ENCODE results near the gene EPHB3. TPM values are rescaled to one million over a fixed set of nuclear protein-coding genes. Genes with fewer than 3 reads are reported as not detected.
"Not testable (repeated sequence)": the region's sequence is repeated elsewhere in the genome, so short reads cannot be mapped to it uniquely, and the experiment has no call there.

The EPHB3 gene
- polyA plus RNA-seq, 1 donor = 33.9 TPM

- DNase-seq (ENCODE audit: low read depth) = no peak
Observed at GRCh38 chr3:184598574-184598927, 37.0 kb downstream of the EPHB3 start.

GRCh38 chr3:184599143-184599542, 37.6 kb downstream of the EPHB3 start:
- DNase-seq (ENCODE audit: low read depth) = no peak

- no peak for DNase-seq (ENCODE audit: low read depth)
Observed at GRCh38 chr3:184600685-184601377, 39.2 kb downstream of the EPHB3 start.

- no peak for DNase-seq (ENCODE audit: low read depth)
Observed at GRCh38 chr3:184601576-184602371, 40.2 kb downstream of the EPHB3 start.

- no peak for DNase-seq (ENCODE audit: low read depth)
Observed at GRCh38 chr3:184602372-184603150, 41.0 kb downstream of the EPHB3 start.

GRCh38 chr3:184603151-184604030, 41.8 kb downstream of the EPHB3 start:
- DNase-seq (ENCODE audit: low read depth) = no peak

GRCh38 chr3:184604039-184604601, 42.5 kb downstream of the EPHB3 start:
- no peak for DNase-seq (ENCODE audit: low read depth)

GRCh38 chr3:184604615-184605290, 43.2 kb downstream of the EPHB3 start:
- no peak for DNase-seq (ENCODE audit: low read depth)

- no peak for DNase-seq (ENCODE audit: low read depth)
Observed at GRCh38 chr3:184608209-184608608, 46.6 kb downstream of the EPHB3 start.

GRCh38 chr3:184609476-184610244, 48.1 kb downstream of the EPHB3 start:
- no peak for DNase-seq (ENCODE audit: low read depth)

GRCh38 chr3:184610245-184610871, 48.8 kb downstream of the EPHB3 start:
- no peak for DNase-seq (ENCODE audit: low read depth)

GRCh38 chr3:184611607-184612281, 50.2 kb downstream of the EPHB3 start:
- no peak for DNase-seq (ENCODE audit: low read depth)

- no peak for DNase-seq (ENCODE audit: low read depth)
Observed at GRCh38 chr3:184615396-184615795, 53.8 kb downstream of the EPHB3 start.

GRCh38 chr3:184616436-184616835, 54.9 kb downstream of the EPHB3 start:
- no peak for DNase-seq (ENCODE audit: low read depth)

GRCh38 chr3:184617306-184617705, 55.7 kb downstream of the EPHB3 start:
- DNase-seq (ENCODE audit: low read depth) = not testable (repeated sequence)

- DNase-seq (ENCODE audit: low read depth) = no peak
Observed at GRCh38 chr3:184618811-184619210, 57.2 kb downstream of the EPHB3 start.

GRCh38 chr3:184619369-184619768, 57.8 kb downstream of the EPHB3 start:
- no peak for DNase-seq (ENCODE audit: low read depth)

- DNase-seq (ENCODE audit: low read depth) = no peak
Observed at GRCh38 chr3:184619787-184620430, 58.3 kb downstream of the EPHB3 start.
